Suppressor macrophage (primary cell): ENCODE results near the gene DDT.
"Not testable (repeated sequence)": the region's sequence is repeated elsewhere in the genome, so short reads cannot be mapped to it uniquely, and the experiment has no call there.

Experiments used
- DNase-seq, 4 experiments: peaks; one replicate each; pipeline ENCODE4 v3.0.0-alpha.2; 2020 to 2022
- total RNA-seq, 17 experiments: gene quantifications; one replicate each; lab custom pipeline; 2026; ENCODE audit warnings: mixed read lengths in 6 of 17, inconsistent platforms in 3 of 17; lab: John Stamatoyannopoulos, UW

DDT gene
- total RNA-seq: 6.1 to 12.7 (median 9.0) reads per million in 17 experiments

GRCh38 chr22:23974345-23974744 is at the start of gene DDT:
Gene DDT (minus strand): TSS chr22:23974441. CDS start chr22:23974414, 27 bp downstream.
- DNase-seq: not testable (repeated sequence)

GRCh38 chr22:24023204-24023789 is 49.1 kb upstream of the DDT start:
- DNase-seq: no peak

GRCh38 chr22:24021304-24021703 is 47.1 kb upstream of the DDT start:
- DNase-seq: no peak

- no peak for DNase-seq
Observed at GRCh38 chr22:24016156-24016555, 41.9 kb upstream of the DDT start.

- no peak for DNase-seq
Observed at GRCh38 chr22:24011735-24012068, 37.5 kb upstream of the DDT start.

GRCh38 chr22:24010018-24010391 is 35.8 kb upstream of the DDT start:
- DNase-seq: no peak

- DNase-seq: no peak
Observed at GRCh38 chr22:24009227-24010017, 35.2 kb upstream of the DDT start.

GRCh38 chr22:24008381-24009226 is 34.4 kb upstream of the DDT start:
- DNase-seq: no peak

- DNase-seq: no peak
Observed at GRCh38 chr22:24008022-24008283, 33.7 kb upstream of the DDT start.

GRCh38 chr22:24007253-24008021 is 33.2 kb upstream of the DDT start:
- DNase-seq: no peak

GRCh38 chr22:24006914-24007214 is 32.6 kb upstream of the DDT start:
- no peak for DNase-seq

GRCh38 chr22:24006207-24006913 is 32.1 kb upstream of the DDT start:
- no peak for DNase-seq

- DNase-seq: no peak
Observed at GRCh38 chr22:24005201-24005600, 31.0 kb upstream of the DDT start, which contains the start of gene GSTT4. Gene GSTT4 (minus strand): TSS chr22:24005453. CDS start chr22:24005356, 97 bp downstream.

GRCh38 chr22:24003887-24004286 is 29.6 kb upstream of the DDT start:
- no peak for DNase-seq

- DNase-seq: no peak
Observed at GRCh38 chr22:24002851-24003250, 28.6 kb upstream of the DDT start.

- no peak for DNase-seq
Observed at GRCh38 chr22:24002272-24002671, 28.0 kb upstream of the DDT start.

GRCh38 chr22:24001314-24001713 is 27.1 kb upstream of the DDT start:
- no peak for DNase-seq

- not testable (repeated sequence) for DNase-seq
Observed at GRCh38 chr22:23999779-24000178, 25.5 kb upstream of the DDT start.

- no peak for DNase-seq
Observed at GRCh38 chr22:23997092-23997491, 22.9 kb upstream of the DDT start.

GRCh38 chr22:23993581-23994177 is 19.4 kb upstream of the DDT start:
- not testable (repeated sequence) for DNase-seq

GRCh38 chr22:23993080-23993479 is 18.8 kb upstream of the DDT start:
- not testable (repeated sequence) for DNase-seq
